Activated CD4-positive, alpha-beta T cell treated with anti-CD3 and anti-CD28 coated beads, Interleukin-2, amount 50 U/mL, for 4 hours (primary cell): Measurements from ENCODE around the gene ISOC2.

Experiments used
- DNase-seq, 2 experiments: peaks; one replicate each; pipeline ENCODE4 v3.0.0-alpha.2; 2020

ISOC2 gene

GRCh38 chr19:55489711-55490477 is 28.5 kb upstream of the ISOC2 start:
- DNase-seq, result no peak

- no peak for DNase-seq
Measured at GRCh38 chr19:55488986-55489710, 27.7 kb upstream of the ISOC2 start.

GRCh38 chr19:55487924-55488687 is 26.7 kb upstream of the ISOC2 start, which contains the start of gene SSC5D:
TSS of gene SSC5D (plus strand) at chr19:55488436. CDS start at chr19:55488590, 154 bp downstream.
- DNase-seq, result no peak

GRCh38 chr19:55486971-55487923 is 25.8 kb upstream of the ISOC2 start:
- peak; percentile 53 to 61 for DNase-seq

GRCh38 chr19:55486043-55486970 is 24.9 kb upstream of the ISOC2 start:
- DNase-seq, result no peak

- DNase-seq, result no peak
Measured at GRCh38 chr19:55485439-55486011, 24.1 kb upstream of the ISOC2 start.

- DNase-seq, result peak; percentile 28 to 41
Measured at GRCh38 chr19:55484593-55485438, 23.4 kb upstream of the ISOC2 start, which contains the start of gene NAT14. TSS of gene NAT14 (plus strand) at chr19:55485188. CDS start at chr19:55485709, 521 bp downstream.

- DNase-seq, result no peak
Measured at GRCh38 chr19:55483706-55484592, 22.5 kb upstream of the ISOC2 start.

- DNase-seq, result no peak
Measured at GRCh38 chr19:55482967-55483705, 21.7 kb upstream of the ISOC2 start.

GRCh38 chr19:55482156-55482961 is 20.9 kb upstream of the ISOC2 start:
- no peak for DNase-seq

- no peak for DNase-seq
Measured at GRCh38 chr19:55481794-55482155, 20.3 kb upstream of the ISOC2 start.

GRCh38 chr19:55481148-55481793 is 19.8 kb upstream of the ISOC2 start:
- no peak for DNase-seq

GRCh38 chr19:55479451-55480230 is 18.2 kb upstream of the ISOC2 start:
- no peak for DNase-seq

- no peak for DNase-seq
Measured at GRCh38 chr19:55479045-55479444, 17.6 kb upstream of the ISOC2 start.

GRCh38 chr19:55478364-55478763 is 16.9 kb upstream of the ISOC2 start:
- no peak for DNase-seq

- no peak for DNase-seq
Measured at GRCh38 chr19:55477905-55478304, 16.5 kb upstream of the ISOC2 start.
